Gastrocnemius medialis (tissue), 4 donors: Measurements from ENCODE around the gene LRMDA.

Source experiments
- CTCF ChIP-seq, 5 experiments: fragments of 450-650 bp in 3 of 5; fragments of 200-600 bp in 2 of 5; sonication (generic) in 2 of 5; IDR thresholded peaks in 4 of 5; conservative IDR thresholded peaks in 1 of 5; 1 replicate in 4 of 5; 2 replicates in 1 of 5; pipeline ENCODE4 v1.5.1; 2016 to 2019; ENCODE audit warnings: antibody characterized with exemption in 5 of 5, mild to moderate bottlenecking in 3 of 5, moderate library complexity in 3 of 5
- POLR2A ChIP-seq, 2 donors: fragments of 450-650 bp; IDR thresholded peaks; one replicate each; pipeline ENCODE4 v1.6.1; 2017; ENCODE audit warnings: antibody characterized with exemption in 2 of 2, mild to moderate bottlenecking in 2 of 2, moderate library complexity in 2 of 2

- TF ChIP-seq CTCF (IDR thresholded peaks at IDR 0.05 in 4 of 5, conservative IDR thresholded peaks at IDR 0.05 in 1 of 5), result no peak
- TF ChIP-seq POLR2A (IDR thresholded peaks at IDR 0.05), result no peak
Observed at GRCh38 chr10:75527542-75527941, 96.1 kb downstream of the LRMDA start.
